Muscle of leg (tissue), 11 donors: ENCODE results near the gene EIF3A. TPM values are rescaled to one million over a fixed set of nuclear protein-coding genes. Genes with fewer than 3 reads are reported as not detected.
"Not testable (repeated sequence)": the region's sequence is repeated elsewhere in the genome, so short reads cannot be mapped to it uniquely, and the experiment has no call there.

ENCODE experiments used
- DNase-seq: peaks from one replicate; pipeline ENCODE4 v3.0.0; 2013
- H3K27ac ChIP-seq: one replicate; pipeline ENCODE4 v1.5.1; 2013; ENCODE audit warnings: mild to moderate bottlenecking, low read length, control low read depth
- H3K27me3 ChIP-seq: one replicate; pipeline ENCODE4 v1.6.1; 2013; ENCODE audit warnings: low read length; ENCODE audit not compliant: control insufficient read depth, insufficient read depth
- H3K36me3 ChIP-seq: one replicate; pipeline ENCODE4 v1.6.1; 2013; ENCODE audit warnings: low read length; ENCODE audit not compliant: control insufficient read depth, insufficient read depth
- H3K4me1 ChIP-seq: one replicate; pipeline ENCODE4 v1.6.1; 2013; ENCODE audit warnings: low read length; ENCODE audit not compliant: control insufficient read depth, insufficient read depth
- H3K4me3 ChIP-seq: one replicate; pipeline ENCODE4 v1.5.1; 2013; ENCODE audit warnings: low read length, control low read depth
- H3K9me3 ChIP-seq: replicated peaks from 2 replicates; pipeline ENCODE4 v1.6.1; 2013; ENCODE audit warnings: low read depth, low read length; ENCODE audit not compliant: control insufficient read depth
- WGBS: methylation state at CpG from one replicate; pipeline ENCODE4 v1.1.5; 2013; ENCODE audit warnings: missing lambda C conversion rate; ENCODE audit not compliant: insufficient coverage; 5-methylcytosine and 5-hydroxymethylcytosine counted together
- polyA plus RNA-seq, 8 donors: library from polyadenylated mRNA; unstranded; fragments of 120-200 nt; gene quantifications; one replicate each; pipeline versions ENCODE4 v1.2.1 to v1.2.3, GENCODE V29; 2013; ENCODE audit warnings: inconsistent platforms in 1 of 8, low replicate concordance in 1 of 8; ENCODE audit not compliant: insufficient read length in 8 of 8, insufficient read depth in 1 of 8
- total RNA-seq: library from RNA; stranded (reverse); fragments of 120-200 nt; gene quantifications from one replicate; pipeline ENCODE4 v1.2.4, GENCODE V29; 2013

Gene EIF3A
- total and polyA plus RNA-seq, 9 donors: 65.6 to 160 (median 144) TPM

DNA sequence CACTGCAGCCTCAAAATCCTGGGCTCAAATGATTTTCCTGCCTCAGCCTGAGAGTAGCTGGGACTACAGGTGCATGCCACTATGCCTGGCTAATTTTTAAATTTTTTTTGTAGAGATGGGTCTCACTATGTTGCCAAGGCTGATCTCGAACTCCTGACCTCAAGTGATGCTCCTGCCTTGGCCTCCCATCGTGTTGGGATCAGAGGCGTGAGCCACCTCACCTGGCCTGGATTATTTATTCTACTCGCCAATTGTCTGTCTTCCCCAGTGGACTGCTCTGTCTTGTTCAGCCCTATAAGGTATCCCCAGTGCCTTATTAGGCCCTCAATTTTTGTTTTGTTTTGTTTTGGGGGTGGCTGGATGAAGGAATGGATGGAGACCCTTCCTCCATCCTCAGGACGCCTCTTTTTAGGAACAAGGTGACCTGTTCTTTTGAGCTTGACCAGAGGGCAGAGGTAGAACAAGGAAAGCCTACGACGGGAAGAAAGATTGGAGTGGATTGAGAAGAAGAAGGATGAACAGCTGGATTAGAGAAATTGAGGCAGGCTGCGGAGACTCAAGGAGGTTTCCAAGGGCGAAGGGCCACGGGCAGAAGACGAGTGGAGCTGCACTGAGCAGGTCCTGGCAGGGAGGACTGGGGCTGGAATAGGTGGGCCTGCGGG lies 22.8 kb upstream of the EIF3A start:
- Histone ChIP-seq H3K4me1 (peaks cover 6% of the 10 kb centered on the region), H3K9me3 (no peaks in the 10 kb centered on the region), H3K36me3 (peaks cover 6% of the 10 kb centered on the region), H3K27ac (no peak overlapping the region), H3K27me3 (no peaks in the 10 kb centered on the region), H3K4me3 (no peak overlapping the region)
- no peak for DNase-seq
- 47% methylated on average over 12 of the region's 12 CpGs for WGBS

DNA sequence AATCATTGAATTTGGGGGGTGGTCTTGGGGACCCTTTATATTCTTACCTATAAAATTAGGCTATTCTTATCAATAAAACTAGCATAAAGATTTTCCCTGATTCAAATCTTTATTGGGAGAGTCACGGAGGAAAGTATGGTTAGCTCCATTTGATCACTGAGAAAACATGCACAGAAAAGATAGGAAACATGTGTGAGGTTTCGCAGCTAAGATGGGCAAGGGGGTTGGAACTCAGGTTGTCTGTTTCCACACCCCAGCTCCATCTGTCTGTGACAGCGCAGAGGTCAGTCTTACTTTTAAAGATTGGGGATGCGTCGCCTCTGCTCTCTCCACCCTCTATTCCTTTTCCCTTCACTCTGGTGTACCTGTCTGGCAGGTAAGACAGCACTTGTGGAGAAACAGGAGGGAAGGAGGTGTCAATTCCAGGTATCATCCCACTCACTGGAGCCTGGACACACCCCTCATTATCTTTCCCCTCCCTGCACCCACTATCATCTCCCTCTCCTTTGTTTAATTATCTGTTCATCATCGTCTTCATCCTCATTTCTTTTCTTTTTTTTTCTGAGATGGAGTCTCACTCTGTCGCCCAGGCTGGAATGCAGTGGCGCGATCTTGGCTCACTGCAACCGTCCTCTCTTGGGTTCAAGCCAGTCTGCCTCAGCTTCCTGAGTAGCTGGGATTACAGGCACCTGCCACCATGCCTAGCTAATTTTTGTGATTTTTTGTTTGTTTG lies 20.9 kb upstream of the EIF3A start:
- 60% methylated on average over 2 of the region's 10 CpGs for WGBS
- no peak overlapping the region for H3K27ac ChIP-seq
- H3K9me3 ChIP-seq: no peaks in the 10 kb centered on the region
- DNase-seq: no peak
- no peak overlapping the region for H3K4me3 ChIP-seq
- peaks cover 6% of the 10 kb centered on the region for H3K4me1 ChIP-seq
- H3K27me3 ChIP-seq: no peaks in the 10 kb centered on the region
- peaks cover 2% of the 10 kb centered on the region for H3K36me3 ChIP-seq

- no peak for DNase-seq
- WGBS: 67% methylated on average over 1 of the region's 3 CpGs
- H3K4me3 ChIP-seq: no peak overlapping the region
- no peaks in the 10 kb centered on the region for H3K27me3 ChIP-seq
- no peaks in the 10 kb centered on the region for H3K9me3 ChIP-seq
- H3K27ac ChIP-seq: no peak overlapping the region
- H3K4me1 ChIP-seq: peaks cover 6% of the 10 kb centered on the region
- no peaks in the 10 kb centered on the region for H3K36me3 ChIP-seq
These were observed 20.0 kb upstream of the EIF3A start for GRCh38 chr10:119100434-119101238.

DNA sequence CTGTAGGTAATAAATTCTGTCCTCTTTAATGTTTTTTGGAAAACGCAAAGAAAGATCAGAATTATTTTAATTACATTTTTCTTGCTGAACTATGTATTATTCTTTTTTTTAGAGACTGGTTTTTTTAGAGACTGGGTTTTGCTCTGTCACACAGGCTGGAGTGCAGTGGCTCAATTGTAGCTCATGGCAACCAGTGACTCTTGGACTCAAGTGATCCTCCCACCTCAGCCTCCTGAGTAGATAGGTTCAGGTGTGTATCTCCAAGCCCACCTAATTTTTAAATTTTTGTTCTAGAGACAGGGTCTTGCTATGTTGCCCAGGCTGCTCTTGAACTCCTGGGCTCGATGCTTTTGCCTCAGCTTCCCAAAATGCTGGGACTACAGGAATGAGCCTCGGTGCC lies 18.0 kb upstream of the EIF3A start:
- H3K4me1 ChIP-seq: no peaks in the 10 kb centered on the region
- H3K27me3 ChIP-seq: no peaks in the 10 kb centered on the region
- no CpG with 5 or more reads among the region's 3 CpGs for WGBS
- no peaks in the 10 kb centered on the region for H3K9me3 ChIP-seq
- no peaks in the 10 kb centered on the region for H3K36me3 ChIP-seq
- DNase-seq: no peak
- H3K4me3 ChIP-seq: no peak overlapping the region
- no peak overlapping the region for H3K27ac ChIP-seq

GRCh38 chr10:119096641-119097415 lies 16.2 kb upstream of the EIF3A start:
- H3K27ac ChIP-seq, DNase-seq, H3K4me3 ChIP-seq, H3K27me3 ChIP-seq, H3K36me3 ChIP-seq, H3K9me3 ChIP-seq, H3K4me1 ChIP-seq: not testable (repeated sequence)
- 85% methylated on average over 3 of the region's 12 CpGs for WGBS

- no peak overlapping the region for H3K4me3 ChIP-seq
- no peak for DNase-seq
These were observed 15.0 kb upstream of the EIF3A start for GRCh38 chr10:119095640-119096039.

GRCh38 chr10:119090968-119091367 lies 10.4 kb upstream of the EIF3A start:
- Histone ChIP-seq H3K27me3 (no peaks in the 10 kb centered on the region), H3K9me3 (no peaks in the 10 kb centered on the region), H3K27ac (no peak overlapping the region), H3K4me1 (no peaks in the 10 kb centered on the region), H3K4me3 (no peak overlapping the region), H3K36me3 (no peaks in the 10 kb centered on the region)
- no CpG with 5 or more reads among the region's 5 CpGs for WGBS
- DNase-seq: no peak

More at GRCh38 chr10:119095640-119096039, 15.0 kb upstream of the EIF3A start:
- Histone ChIP-seq H3K36me3 (no peaks in the 10 kb centered on the region), H3K27ac (no peak overlapping the region), H3K4me1 (no peaks in the 10 kb centered on the region), H3K27me3 (no peaks in the 10 kb centered on the region), H3K9me3 (no peaks in the 10 kb centered on the region)
- no CpG with 5 or more reads among the region's 4 CpGs for WGBS

DNA sequence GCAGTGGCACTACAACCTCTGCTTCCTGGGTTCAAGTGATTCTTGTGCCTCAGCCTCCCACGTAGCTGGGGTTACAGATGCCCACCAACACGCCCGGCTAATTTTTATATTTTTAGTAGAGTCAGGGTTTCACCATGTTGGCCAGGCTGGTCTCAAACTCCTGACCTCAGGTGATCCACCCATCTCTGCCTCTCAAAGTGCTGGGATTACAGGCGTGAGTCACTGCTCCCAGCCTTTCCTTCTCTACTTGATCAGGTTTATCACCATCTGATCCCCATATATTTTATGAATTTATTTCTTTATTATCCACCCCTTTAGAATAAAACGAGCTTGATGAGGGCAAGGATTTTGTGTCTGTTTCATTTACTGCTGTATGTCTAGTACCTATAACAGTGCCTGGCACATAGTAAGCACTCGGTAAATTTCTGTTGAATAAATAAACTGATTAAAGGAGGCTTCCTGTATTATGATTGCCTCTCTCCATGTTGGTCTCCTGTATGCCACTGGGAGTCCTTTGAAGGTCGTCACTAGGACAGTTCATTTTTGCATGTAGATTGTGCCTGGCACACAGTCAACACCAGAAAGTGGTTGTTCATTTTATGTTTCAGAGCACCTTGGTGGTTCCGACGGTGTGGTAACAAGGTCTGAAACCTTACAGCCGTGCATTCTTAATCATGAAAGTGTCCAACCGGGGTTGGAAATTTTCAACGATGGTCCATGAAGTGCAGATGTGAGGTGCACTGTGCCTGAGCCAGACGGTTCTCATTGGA lies 9.6 kb upstream of the EIF3A start:
- Histone ChIP-seq H3K27me3 (no peaks in the 10 kb centered on the region), H3K4me3 (no peak overlapping the region), H3K36me3 (no peaks in the 10 kb centered on the region), H3K27ac (no peak overlapping the region), H3K4me1 (no peaks in the 10 kb centered on the region), H3K9me3 (no peaks in the 10 kb centered on the region)
- DNase-seq: no peak
- WGBS: 71% methylated on average over 7 of the region's 13 CpGs

GRCh38 chr10:119087271-119087882 lies 6.8 kb upstream of the EIF3A start:
- no peak for DNase-seq

More at GRCh38 chr10:119087271-119087882, 6.8 kb upstream of the EIF3A start:
- Histone ChIP-seq H3K4me3 (no peak overlapping the region), H3K27me3 (no peaks in the 10 kb centered on the region), H3K4me1 (no peaks in the 10 kb centered on the region), H3K36me3 (no peaks in the 10 kb centered on the region), H3K9me3 (no peaks in the 10 kb centered on the region), H3K27ac (no peak overlapping the region)
- 25% methylated on average over 4 of the region's 4 CpGs for WGBS
